HG03095 (cell line): ENCODE data around the gene HSPBP1.
"Not testable (repeated sequence)": the region's sequence is repeated elsewhere in the genome, so short reads cannot be mapped to it uniquely, and the experiment has no call there.

ENCODE experiments used
- ATAC-seq: cut with Tn5 transposase; IDR thresholded peaks from one replicate; pipeline ENCODE4 v1.9.1; 2021; ENCODE audit warnings: moderate library complexity; ENCODE audit not compliant: unreplicated experiment

HSPBP1 gene

DNA sequence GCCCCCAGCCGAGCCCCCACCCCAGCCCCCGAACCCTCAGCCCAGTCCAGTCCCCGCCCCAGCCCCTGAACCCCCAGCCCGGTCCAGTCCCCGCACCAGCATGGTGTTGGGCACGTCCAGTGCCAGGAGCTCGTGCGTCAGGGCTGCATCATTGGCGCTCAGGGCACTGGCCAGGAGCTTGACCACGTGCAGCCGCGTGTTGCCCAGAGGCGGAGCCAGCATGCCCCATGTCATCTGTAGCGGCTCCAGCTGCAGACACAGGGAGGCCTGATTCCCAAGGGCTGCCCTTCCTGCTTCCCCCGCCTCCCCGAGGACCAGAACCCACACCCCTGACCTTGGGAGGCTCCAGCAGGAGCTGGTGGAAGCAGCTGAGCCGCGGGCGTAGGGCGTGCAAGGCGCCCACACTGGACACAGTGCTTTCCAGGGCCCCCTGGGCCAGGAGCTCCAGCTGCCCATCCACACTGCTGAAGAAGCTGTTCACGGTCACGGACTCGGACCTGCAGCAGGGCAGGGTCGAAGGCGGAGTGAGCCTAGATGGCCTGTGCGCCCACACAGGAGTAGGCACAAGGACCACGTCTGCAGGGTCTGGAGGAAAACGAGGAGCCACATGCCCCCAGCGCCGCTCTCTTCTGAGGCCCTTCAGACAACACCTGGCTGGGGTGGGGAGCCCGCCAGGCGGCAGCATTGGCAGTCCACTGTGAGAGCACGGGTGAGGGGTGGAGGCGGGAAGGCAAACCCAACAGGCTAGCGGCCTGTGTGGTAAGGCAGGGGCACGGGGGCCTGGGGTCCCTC, 38.6 kb downstream of the HSPBP1 start:
- ATAC-seq: no peak

GRCh38 chr19:55240713-55241020, 39.2 kb downstream of the HSPBP1 start:
- ATAC-seq: no peak

DNA sequence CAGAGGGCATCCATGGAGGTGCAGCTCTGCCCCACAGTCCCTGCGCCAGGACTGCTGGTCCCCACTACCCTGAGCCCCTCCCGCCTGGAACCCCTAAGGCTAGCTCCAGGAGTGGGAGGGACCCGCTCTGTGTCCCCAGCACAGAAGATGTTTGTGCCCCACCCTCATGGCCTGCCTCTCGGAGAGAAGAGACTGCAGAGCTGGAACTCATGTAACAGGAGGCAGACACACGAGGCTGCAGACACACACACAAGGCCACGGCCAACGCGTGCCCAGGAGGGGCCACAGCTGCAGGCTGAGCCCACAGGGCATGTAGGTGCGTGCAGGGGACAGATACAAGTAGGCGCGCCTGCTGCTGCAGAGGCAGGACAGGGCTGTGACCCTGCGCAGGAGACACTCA, 40.9 kb downstream of the HSPBP1 start:
- ATAC-seq: no peak

- no peak for ATAC-seq
Measured at GRCh38 chr19:55238030-55238429, 41.9 kb downstream of the HSPBP1 start.

DNA sequence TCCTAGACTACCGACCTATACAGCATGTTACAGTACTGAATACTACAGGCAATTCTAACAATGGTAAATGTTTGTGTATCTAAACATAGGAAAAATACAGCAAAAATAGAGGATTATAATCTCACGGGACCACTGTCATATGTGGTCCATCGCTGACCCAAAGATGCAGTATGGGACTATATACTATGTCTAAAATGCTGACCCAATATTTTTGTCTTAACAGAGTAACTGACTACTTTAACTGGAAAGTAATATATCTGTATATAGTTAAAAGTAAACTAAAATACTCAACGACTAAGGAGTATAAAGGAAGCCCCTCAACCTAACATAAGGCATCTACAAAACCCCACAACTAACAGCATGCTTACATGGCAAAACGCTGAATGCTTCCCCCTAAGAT, 46.9 kb downstream of the HSPBP1 start:
- no peak for ATAC-seq

- ATAC-seq: no peak
Measured at GRCh38 chr19:55232286-55232602, 47.7 kb downstream of the HSPBP1 start.

GRCh38 chr19:55231391-55232285, 48.3 kb downstream of the HSPBP1 start:
- ATAC-seq: no peak

DNA sequence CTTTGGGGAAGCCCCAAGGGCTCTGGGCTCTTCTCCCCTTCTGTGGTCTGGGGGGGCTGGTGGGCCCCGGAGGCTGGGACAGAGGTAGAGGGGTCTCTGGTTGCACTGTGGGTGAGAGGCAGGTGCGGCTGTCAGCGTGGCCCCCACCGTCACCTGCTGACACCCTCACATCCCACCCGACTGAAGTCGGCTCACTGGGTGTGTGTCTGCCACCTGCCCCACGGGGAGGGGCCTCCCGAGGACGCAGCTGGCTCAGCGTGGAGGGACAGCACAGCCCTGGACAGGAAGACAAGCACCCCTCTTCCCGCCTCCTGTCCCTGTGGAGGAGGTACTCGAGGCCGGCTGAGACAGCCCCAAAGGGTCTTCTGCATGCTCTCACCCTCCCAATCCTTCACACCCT, 49.1 kb downstream of the HSPBP1 start:
- ATAC-seq: no peak

GRCh38 chr19:55230329-55230728, 49.6 kb downstream of the HSPBP1 start:
- ATAC-seq: no peak

DNA sequence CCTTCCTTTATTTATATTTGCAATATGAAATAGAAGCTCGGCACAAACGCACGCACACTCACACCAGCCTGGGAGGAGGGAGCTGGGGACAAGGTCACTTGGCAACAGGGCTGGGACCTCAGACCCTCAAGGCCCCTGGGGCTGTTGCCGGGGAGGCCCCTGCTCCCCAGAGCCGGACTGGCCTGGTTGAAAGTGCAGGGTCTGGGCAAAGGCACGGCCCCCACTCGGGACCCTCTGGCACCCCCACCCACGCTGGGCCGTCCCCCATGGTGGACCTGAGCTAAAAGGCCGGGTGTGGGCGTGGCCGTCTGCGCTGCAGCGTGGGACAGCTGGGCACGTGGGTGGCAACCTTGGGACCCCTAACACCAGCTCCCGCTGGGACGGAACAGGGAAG, 50.1 kb downstream of the HSPBP1 start:
- no peak for ATAC-seq

- no peak for ATAC-seq
Measured at GRCh38 chr19:55229145-55229788, 50.6 kb downstream of the HSPBP1 start.

GRCh38 chr19:55228403-55229031, 51.4 kb downstream of the HSPBP1 start, which contains the start of gene TMEM86B:
Gene TMEM86B (minus strand): TSS chr19:55228763. CDS start chr19:55228741, 22 bp downstream.
- ATAC-seq: no peak

- ATAC-seq: no peak
Measured at GRCh38 chr19:55228015-55228391, 51.9 kb downstream of the HSPBP1 start.

DNA sequence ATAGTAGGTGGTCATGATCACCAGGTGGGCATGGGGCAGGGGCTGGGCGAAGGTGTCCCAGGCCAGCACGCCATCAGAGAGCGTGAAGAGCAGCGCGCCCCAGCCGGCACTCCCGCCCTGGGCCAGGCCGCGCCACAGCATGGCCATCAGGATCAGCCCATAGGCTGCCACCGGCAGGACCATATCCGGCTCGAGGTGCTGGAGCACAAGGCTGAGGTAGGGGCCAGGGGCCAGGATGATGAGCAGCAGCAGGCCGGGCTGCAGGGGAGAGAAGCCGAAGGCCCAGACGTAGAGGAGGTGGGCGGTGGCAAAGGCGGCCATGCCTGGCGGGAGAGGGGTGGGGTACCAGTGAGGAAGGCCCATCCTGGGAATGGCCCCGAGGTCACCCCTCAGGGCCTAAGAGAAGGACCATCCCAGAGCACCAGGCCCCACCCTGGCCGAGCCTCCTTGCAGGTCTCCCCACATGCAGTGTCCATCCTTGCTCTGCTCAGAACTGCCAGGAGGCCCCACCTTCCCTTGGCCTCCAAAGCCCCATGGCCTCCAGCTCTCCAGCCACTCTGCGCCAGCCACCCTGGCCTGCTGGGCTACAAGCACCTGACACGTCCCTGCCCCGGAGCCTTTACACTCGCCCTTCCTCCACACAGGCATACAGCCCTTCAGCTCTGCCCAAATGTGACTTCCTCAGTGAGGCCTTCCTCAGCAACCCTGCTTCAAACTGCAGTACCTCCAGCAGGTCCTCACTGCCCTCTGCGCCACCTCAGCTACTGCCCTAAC, 52.5 kb downstream of the HSPBP1 start:
- ATAC-seq: no peak

- ATAC-seq: no peak
Measured at GRCh38 chr19:55226788-55227187, 53.1 kb downstream of the HSPBP1 start.

GRCh38 chr19:55226273-55226672, 53.6 kb downstream of the HSPBP1 start:
- ATAC-seq: no peak

DNA sequence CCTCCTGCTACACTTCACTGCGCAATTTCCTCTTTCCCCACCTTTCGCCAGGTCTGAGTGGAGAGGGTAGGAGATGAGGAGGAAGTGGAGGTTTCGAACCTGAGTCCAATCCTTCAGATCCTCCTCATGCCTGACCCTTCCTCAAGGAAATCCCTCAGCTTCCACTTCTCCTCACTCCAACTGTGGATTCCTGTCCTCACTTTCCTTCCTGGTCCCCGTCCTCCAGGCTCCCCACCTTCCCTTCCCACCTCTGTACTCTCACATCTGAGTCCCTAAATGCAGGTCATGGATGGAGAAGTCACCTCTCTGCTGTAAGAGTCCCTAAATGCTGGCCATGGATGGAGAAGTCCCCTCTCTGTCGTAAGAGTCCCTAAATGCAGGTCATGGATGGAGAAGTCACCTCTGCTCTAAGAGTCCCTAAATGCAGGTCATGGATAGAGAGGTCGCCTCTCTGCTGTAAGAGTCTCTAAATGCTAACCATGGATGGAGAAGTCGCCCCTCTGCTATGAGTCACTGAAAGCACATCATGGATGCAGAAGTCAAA, 54.4 kb downstream of the HSPBP1 start:
- no peak for ATAC-seq

- ATAC-seq: not testable (repeated sequence)
Measured at GRCh38 chr19:55224679-55225414, 55.1 kb downstream of the HSPBP1 start.

- no peak for ATAC-seq
Measured at GRCh38 chr19:55224038-55224665, 55.8 kb downstream of the HSPBP1 start.
